Peyer's patch (tissue), 4 donors: ENCODE data around the gene NTNG1. TPM values are rescaled to one million over a fixed set of nuclear protein-coding genes. Genes with fewer than 3 reads are reported as not detected.

Source experiments
- DNase-seq, 3 donors: peaks; one replicate each; pipeline ENCODE4 v3.0.0-alpha.2; 2017 to 2019
- H3K27ac ChIP-seq, 4 donors: fragments of 200-600 bp; sonication (generic); one replicate each; pipeline ENCODE4 v1.5.1; 2016 to 2019
- H3K27me3 ChIP-seq, 2 donors: fragments of 200-600 bp; sonication (generic); one replicate each; pipeline ENCODE4 v1.5.1; 2019
- H3K36me3 ChIP-seq, 3 donors: fragments of 200-600 bp; sonication (generic); one replicate each; pipeline ENCODE4 v1.5.1; 2016 to 2019
- H3K4me1 ChIP-seq, 4 donors: fragments of 200-600 bp; sonication (generic); one replicate each; pipeline ENCODE4 v1.5.1; 2016 to 2019
- H3K4me3 ChIP-seq, 4 donors: fragments of 200-600 bp; sonication (generic); 1 replicate in 3 of 4; 2 replicates in 1 of 4; pipeline ENCODE4 v1.5.1; 2016 to 2019; ENCODE audit warnings: mild to moderate bottlenecking in 1 of 4
- H3K9me3 ChIP-seq, 4 donors: fragments of 200-600 bp; sonication (generic); one replicate each; pipeline ENCODE4 v1.5.1; 2016 to 2019; ENCODE audit warnings: mild to moderate bottlenecking in 1 of 4
- CTCF ChIP-seq, 6 experiments: fragments of 450-650 bp in 4 of 6; fragments of 200-600 bp in 2 of 6; sonication (generic) in 1 of 6; IDR thresholded peaks; one replicate each; pipeline ENCODE4 v1.5.1; 2017 to 2019; ENCODE audit warnings: antibody characterized with exemption in 6 of 6, mild to moderate bottlenecking in 3 of 6, moderate library complexity in 1 of 6
- POLR2A ChIP-seq, 2 donors: fragments of 450-650 bp; IDR thresholded peaks; one replicate each; pipeline ENCODE4 v1.5.1; 2017; ENCODE audit warnings: antibody characterized with exemption in 2 of 2, mild to moderate bottlenecking in 2 of 2, moderate library complexity in 2 of 2
- total RNA-seq, 4 donors: library from RNA; depleted of rRNA; stranded (reverse); fragments of >200 nt; gene quantifications; one replicate each; pipeline ENCODE4 v1.1.0, GENCODE V29; 2016

The NTNG1 gene
- total RNA-seq, 4 donors from 2014 or later = 17.3 TPM; not detected in 3

- H3K27me3 ChIP-seq = no peaks in the 10 kb centered on the region
- no peak for DNase-seq
- no peaks in the 10 kb centered on the region for H3K36me3 ChIP-seq
- H3K4me1 ChIP-seq = no peaks in the 10 kb centered on the region
- H3K27ac ChIP-seq = no peak overlapping the region
- H3K4me3 ChIP-seq = no peak overlapping the region
- TF ChIP-seq CTCF (IDR thresholded peaks at IDR 0.05) (no peak), POLR2A (IDR thresholded peaks at IDR 0.05) (no peak)
- no peaks in the 10 kb centered on the region for H3K9me3 ChIP-seq
Measured at GRCh38 chr1:107263291-107263915, 122.6 kb downstream of the NTNG1 start.

- H3K4me3 ChIP-seq = no peak overlapping the region
- no peaks in the 10 kb centered on the region for H3K27me3 ChIP-seq
- H3K4me1 ChIP-seq = no peaks in the 10 kb centered on the region
- H3K36me3 ChIP-seq = no peaks in the 10 kb centered on the region
- H3K27ac ChIP-seq = no peak overlapping the region
- no peak for DNase-seq
- no peak for TF ChIP-seq CTCF (IDR thresholded peaks at IDR 0.05)
- no peak for TF ChIP-seq POLR2A (IDR thresholded peaks at IDR 0.05)
- H3K9me3 ChIP-seq = no peaks in the 10 kb centered on the region
Measured at GRCh38 chr1:107264007-107264406, 123.2 kb downstream of the NTNG1 start.

- Histone ChIP-seq H3K9me3 (no peaks in the 10 kb centered on the region), H3K36me3 (no peaks in the 10 kb centered on the region), H3K4me1 (no peaks in the 10 kb centered on the region), H3K27me3 (no peaks in the 10 kb centered on the region), H3K27ac (no peak overlapping the region), H3K4me3 (no peak overlapping the region)
- no peak for TF ChIP-seq CTCF (IDR thresholded peaks at IDR 0.05)
- no peak for DNase-seq
Measured at GRCh38 chr1:107264561-107264960, 123.7 kb downstream of the NTNG1 start.

GRCh38 chr1:107267489-107267888 lies 126.7 kb downstream of the NTNG1 start:
- Histone ChIP-seq H3K4me3 (no peak overlapping the region), H3K27ac (no peak overlapping the region), H3K27me3 (no peaks in the 10 kb centered on the region), H3K4me1 (no peaks in the 10 kb centered on the region), H3K9me3 (no peaks in the 10 kb centered on the region), H3K36me3 (no peaks in the 10 kb centered on the region)
- no peak for TF ChIP-seq CTCF (IDR thresholded peaks at IDR 0.05)
- DNase-seq = no peak

GRCh38 chr1:107272321-107272720 lies 131.5 kb downstream of the NTNG1 start:
- H3K27ac ChIP-seq = no peak overlapping the region
- TF ChIP-seq CTCF (IDR thresholded peaks at IDR 0.05) (no peak), POLR2A (IDR thresholded peaks at IDR 0.05) (no peak)
- H3K4me3 ChIP-seq = no peak overlapping the region
- no peaks in the 10 kb centered on the region for H3K27me3 ChIP-seq
- no peaks in the 10 kb centered on the region for H3K4me1 ChIP-seq
- no peak for DNase-seq
- no peaks in the 10 kb centered on the region for H3K36me3 ChIP-seq
- H3K9me3 ChIP-seq = no peaks in the 10 kb centered on the region

- Histone ChIP-seq H3K36me3 (no peaks in the 10 kb centered on the region), H3K27ac (no peak overlapping the region), H3K4me3 (no peak overlapping the region), H3K9me3 (no peaks in the 10 kb centered on the region), H3K27me3 (no peaks in the 10 kb centered on the region), H3K4me1 (no peaks in the 10 kb centered on the region)
- DNase-seq = no peak
- no peak for TF ChIP-seq POLR2A (IDR thresholded peaks at IDR 0.05)
- no peak for TF ChIP-seq CTCF (IDR thresholded peaks at IDR 0.05)
Measured at GRCh38 chr1:107273515-107273914, 132.7 kb downstream of the NTNG1 start.
